Measurements from ENCODE around the gene THAP8. TPM values are rescaled to one million over a fixed set of nuclear protein-coding genes. Genes with fewer than 3 reads are reported as not detected.

The THAP8 gene
- 1 to 10 TPM; 6.4 to 6.7 TPM for total RNA-seq

- H3K36me3 Mint-ChIP-seq, result peaks cover 12% of the 10 kb centered on the region
- no peaks in the 10 kb centered on the region for H3K9me3 Mint-ChIP-seq
- no peaks in the 10 kb centered on the region for H3K27me3 Mint-ChIP-seq
- DNase-seq (peak; percentile 98), ATAC-seq (ENCODE audit: low read depth) (peak; percentile 90)
- peaks cover 26% of the 10 kb centered on the region for H3K4me1 Mint-ChIP-seq
- peak within 1 kb of the TSS; percentile 100 for H3K4me3 Mint-ChIP-seq
- POLR2A ChIA-PET, result interaction anchor here (0.6 to 2.6 kb wide), 16 partner anchors 10 to 431 kb away, joined by 3 to 16 read pairs (median 4); partner anchors contain the start of genes ALKBH6, ARHGAP33, POLR2I and SDHAF1
- H3K27ac Mint-ChIP-seq, result peak within 1 kb of the TSS; percentile 98
Measured at GRCh38 chr19:36054119-36054732, at the start of gene THAP8. THAP8 (minus strand) TSS chr19:36054285; CDS start chr19:36054217, 68 bp downstream.

- POLR2A ChIA-PET, result no interaction called here
Measured at GRCh38 chr19:36103040-36103626, 49.0 kb upstream of the THAP8 start.

GRCh38 chr19:36101550-36102327 lies 47.7 kb upstream of the THAP8 start:
- DNase-seq, result no peak
- no peaks in the 10 kb centered on the region for H3K9me3 Mint-ChIP-seq
- H3K4me3 Mint-ChIP-seq, result no peak overlapping the region
- ATAC-seq (ENCODE audit: low read depth), result no peak
- no peaks in the 10 kb centered on the region for H3K4me1 Mint-ChIP-seq
- H3K27ac Mint-ChIP-seq, result no peak overlapping the region
- H3K27me3 Mint-ChIP-seq, result no peaks in the 10 kb centered on the region
- POLR2A ChIA-PET, result interaction anchor here (1.2 kb wide), 1 partner anchor 8 kb away, joined by 3 read pairs; no protein-coding TSS in a partner anchor
- H3K36me3 Mint-ChIP-seq, result peaks cover 15% of the 10 kb centered on the region

More at GRCh38 chr19:36103040-36103626, 49.0 kb upstream of the THAP8 start:
- no peaks in the 10 kb centered on the region for H3K27me3 Mint-ChIP-seq
- no peaks in the 10 kb centered on the region for H3K9me3 Mint-ChIP-seq
- peaks cover 11% of the 10 kb centered on the region for H3K36me3 Mint-ChIP-seq
- H3K27ac Mint-ChIP-seq, result no peak overlapping the region
- no peak overlapping the region for H3K4me3 Mint-ChIP-seq
- no peak for ATAC-seq (ENCODE audit: low read depth)
- no peak for DNase-seq
- H3K4me1 Mint-ChIP-seq, result no peaks in the 10 kb centered on the region

- DNase-seq (no peak), ATAC-seq (ENCODE audit: low read depth) (no peak)
- Mint-ChIP-seq H3K4me3 (no peak overlapping the region), H3K27ac (no peak overlapping the region), H3K36me3 (peaks cover 11% of the 10 kb centered on the region), H3K27me3 (no peaks in the 10 kb centered on the region), H3K4me1 (no peaks in the 10 kb centered on the region), H3K9me3 (no peaks in the 10 kb centered on the region)
- POLR2A ChIA-PET, result interaction anchor here (1.2 to 1.4 kb wide), 2 partner anchors 9 to 15 kb away, joined by 3 to 4 read pairs; partner anchors contain the start of genes POLR2I and TBCB
Measured at GRCh38 chr19:36100476-36100875, 46.4 kb upstream of the THAP8 start.

GRCh38 chr19:36099166-36099785 lies 45.2 kb upstream of the THAP8 start:
- DNase-seq, result no peak
- Mint-ChIP-seq H3K9me3 (no peaks in the 10 kb centered on the region), H3K27ac (no peak overlapping the region), H3K27me3 (no peaks in the 10 kb centered on the region), H3K4me1 (no peaks in the 10 kb centered on the region), H3K36me3 (peaks cover 11% of the 10 kb centered on the region), H3K4me3 (no peak overlapping the region)
- ATAC-seq (ENCODE audit: low read depth), result no peak
- POLR2A ChIA-PET, result interaction anchor here (0.7 to 1.4 kb wide), 3 partner anchors 16 to 390 kb away, joined by 3 to 4 read pairs (median 3); partner anchors contain the start of genes POLR2I, TBCB and ZNF566

GRCh38 chr19:36097036-36097435 lies 43.0 kb upstream of the THAP8 start:
- no peak overlapping the region for H3K4me3 Mint-ChIP-seq
- no peaks in the 10 kb centered on the region for H3K27me3 Mint-ChIP-seq
- POLR2A ChIA-PET, result no interaction called here
- no peak overlapping the region for H3K27ac Mint-ChIP-seq
- H3K36me3 Mint-ChIP-seq, result peaks cover 20% of the 10 kb centered on the region
- ATAC-seq (ENCODE audit: low read depth) (no peak), DNase-seq (no peak)
- no peaks in the 10 kb centered on the region for H3K9me3 Mint-ChIP-seq
- H3K4me1 Mint-ChIP-seq, result peaks cover 6% of the 10 kb centered on the region

GRCh38 chr19:36093687-36094086 lies 39.6 kb upstream of the THAP8 start:
- POLR2A ChIA-PET, result no interaction called here
- DNase-seq, result no peak
- Mint-ChIP-seq H3K27me3 (no peaks in the 10 kb centered on the region), H3K27ac (peak overlapping the region; percentile 1), H3K9me3 (no peaks in the 10 kb centered on the region), H3K36me3 (peaks cover 30% of the 10 kb centered on the region), H3K4me1 (peaks cover 6% of the 10 kb centered on the region), H3K4me3 (no peak overlapping the region)
- no peak for ATAC-seq (ENCODE audit: low read depth)

GRCh38 chr19:36093146-36093662 lies 39.1 kb upstream of the THAP8 start:
- H3K27me3 Mint-ChIP-seq, result no peaks in the 10 kb centered on the region
- no peak overlapping the region for H3K4me3 Mint-ChIP-seq
- peaks cover 30% of the 10 kb centered on the region for H3K36me3 Mint-ChIP-seq
- ATAC-seq (ENCODE audit: low read depth) (no peak), DNase-seq (no peak)
- H3K4me1 Mint-ChIP-seq, result peaks cover 6% of the 10 kb centered on the region
- H3K9me3 Mint-ChIP-seq, result no peaks in the 10 kb centered on the region
- POLR2A ChIA-PET, result interaction anchor here (1.0 kb wide), 1 partner anchor 13 kb away, joined by 5 read pairs; no protein-coding TSS in a partner anchor
- H3K27ac Mint-ChIP-seq, result peak overlapping the region; percentile 26

- DNase-seq (no peak), ATAC-seq (ENCODE audit: low read depth) (no peak)
- peaks cover 6% of the 10 kb centered on the region for H3K4me1 Mint-ChIP-seq
- POLR2A ChIA-PET, result interaction anchor here (0.7 to 1.0 kb wide), 2 partner anchors 14 to 1124 kb away, joined by 3 to 5 read pairs; no protein-coding TSS in a partner anchor
- no peaks in the 10 kb centered on the region for H3K27me3 Mint-ChIP-seq
- no peaks in the 10 kb centered on the region for H3K9me3 Mint-ChIP-seq
- peaks cover 33% of the 10 kb centered on the region for H3K36me3 Mint-ChIP-seq
- no peak overlapping the region for H3K4me3 Mint-ChIP-seq
- no peak overlapping the region for H3K27ac Mint-ChIP-seq
Measured at GRCh38 chr19:36092566-36092965, 38.5 kb upstream of the THAP8 start.

- POLR2A ChIA-PET, result no interaction called here
- peaks cover 28% of the 10 kb centered on the region for H3K36me3 Mint-ChIP-seq
- no peaks in the 10 kb centered on the region for H3K9me3 Mint-ChIP-seq
- H3K27ac Mint-ChIP-seq, result no peak overlapping the region
- ATAC-seq (ENCODE audit: low read depth), result no peak
- peaks cover 6% of the 10 kb centered on the region for H3K4me1 Mint-ChIP-seq
- H3K4me3 Mint-ChIP-seq, result no peak overlapping the region
- no peaks in the 10 kb centered on the region for H3K27me3 Mint-ChIP-seq
- no peak for DNase-seq
Measured at GRCh38 chr19:36090910-36091695, 37.0 kb upstream of the THAP8 start.

- Mint-ChIP-seq H3K4me1 (peaks cover 6% of the 10 kb centered on the region), H3K27ac (peak overlapping the region; percentile 9), H3K36me3 (peaks cover 34% of the 10 kb centered on the region), H3K4me3 (no peak overlapping the region), H3K9me3 (no peaks in the 10 kb centered on the region), H3K27me3 (no peaks in the 10 kb centered on the region)
- ATAC-seq (ENCODE audit: low read depth), result no peak
- POLR2A ChIA-PET, result no interaction called here
- DNase-seq, result no peak
Measured at GRCh38 chr19:36089847-36090246, 35.8 kb upstream of the THAP8 start.

GRCh38 chr19:36086326-36086725 lies 32.2 kb upstream of the THAP8 start:
- POLR2A ChIA-PET, result no interaction called here
- Mint-ChIP-seq H3K4me1 (no peaks in the 10 kb centered on the region), H3K27me3 (no peaks in the 10 kb centered on the region), H3K36me3 (peaks cover 43% of the 10 kb centered on the region), H3K4me3 (no peak overlapping the region), H3K9me3 (no peaks in the 10 kb centered on the region), H3K27ac (no peak overlapping the region)
- ATAC-seq (ENCODE audit: low read depth) (no peak), DNase-seq (no peak)
